Measurements from ENCODE around the gene NPRL2.

GRCh38 chr3:50389414-50389767 is 38.8 kb upstream of the NPRL2 start:
- TF ChIP-seq POLR2A (IDR thresholded peaks at IDR 0.05; ENCODE audit: insufficient read depth in 1 of 2, low read depth in 2 of 2, low read length in 2 of 2) (no peak), POLR2AphosphoS5 (IDR thresholded peaks at IDR 0.05; ENCODE audit: low read depth, low read length) (no peak), CTCF (CRISPR knock-in tag; IDR thresholded peaks at IDR 0.05) (no peak), ZBTB7A (CRISPR knock-in tag; IDR thresholded peaks at IDR 0.05) (no peak), NR2F2 (IDR thresholded peaks at IDR 0.05; ENCODE audit: borderline replicate concordance, low read depth) (no peak), TAF1 (CRISPR knock-in tag; IDR thresholded peaks at IDR 0.05) (no peak), ZBTB33 (CRISPR knock-in tag; IDR thresholded peaks at IDR 0.05) (no peak)

Data from HepG2 (cell line).